Epithelial cell of proximal tubule (primary cell): Measurements from ENCODE around the gene FAM240A. TPM values are rescaled to one million over a fixed set of nuclear protein-coding genes. Genes with fewer than 3 reads are reported as not detected.

Source experiments
- DNase-seq: peaks from one replicate; pipeline ENCODE4 v3.0.0-alpha.2; 2011; ENCODE audit warnings: low read depth
- H3K4me3 ChIP-seq: 2 replicates; pipeline ENCODE4 v1.5.1; 2011; ENCODE audit warnings: low read depth, mild to moderate bottlenecking, low read length
- total RNA-seq: library from RNA; depleted of rRNA; stranded (reverse); fragments of >200 nt; gene quantifications from 2 replicates; pipeline ENCODE4 v1.2.3, GENCODE V29; 2015
- TF ChIP-seq, protein P1 (sequence below): conservative IDR thresholded peaks from 2 replicates; pipeline ENCODE4 v1.5.1; 2012; ENCODE audit warnings: low read depth, mild to moderate bottlenecking, low read length

The FAM240A gene
- not detected in 2 replicates for total RNA-seq

DNA sequence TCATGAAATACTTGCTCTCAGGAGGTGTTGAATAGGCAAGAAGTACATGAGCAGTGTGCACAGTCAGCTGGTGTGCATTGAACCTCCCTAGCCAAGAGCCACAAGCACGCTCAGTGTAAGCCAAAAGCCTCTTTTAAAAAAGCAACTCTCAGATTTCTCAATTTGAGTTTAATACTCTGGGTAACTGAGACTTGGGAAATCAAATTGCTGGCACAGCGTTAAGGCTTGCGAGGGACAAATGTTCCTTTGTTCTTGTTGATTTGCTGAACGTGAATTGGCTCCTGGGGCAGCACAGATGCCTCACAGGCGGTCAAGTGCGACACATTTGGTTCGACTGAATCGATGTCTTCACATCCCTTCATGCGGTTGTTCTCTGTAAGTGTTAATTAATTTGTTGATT lies at the start of gene FAM240A:
TSS of gene FAM240A (plus strand) at position 202 of the 400 bp plus-strand sequence. CDS start at position 361, 159 bp downstream.
- DNase-seq = peak; percentile 66
- no peak within 1 kb of the TSS for H3K4me3 ChIP-seq
- TF ChIP-seq, protein P1, sequence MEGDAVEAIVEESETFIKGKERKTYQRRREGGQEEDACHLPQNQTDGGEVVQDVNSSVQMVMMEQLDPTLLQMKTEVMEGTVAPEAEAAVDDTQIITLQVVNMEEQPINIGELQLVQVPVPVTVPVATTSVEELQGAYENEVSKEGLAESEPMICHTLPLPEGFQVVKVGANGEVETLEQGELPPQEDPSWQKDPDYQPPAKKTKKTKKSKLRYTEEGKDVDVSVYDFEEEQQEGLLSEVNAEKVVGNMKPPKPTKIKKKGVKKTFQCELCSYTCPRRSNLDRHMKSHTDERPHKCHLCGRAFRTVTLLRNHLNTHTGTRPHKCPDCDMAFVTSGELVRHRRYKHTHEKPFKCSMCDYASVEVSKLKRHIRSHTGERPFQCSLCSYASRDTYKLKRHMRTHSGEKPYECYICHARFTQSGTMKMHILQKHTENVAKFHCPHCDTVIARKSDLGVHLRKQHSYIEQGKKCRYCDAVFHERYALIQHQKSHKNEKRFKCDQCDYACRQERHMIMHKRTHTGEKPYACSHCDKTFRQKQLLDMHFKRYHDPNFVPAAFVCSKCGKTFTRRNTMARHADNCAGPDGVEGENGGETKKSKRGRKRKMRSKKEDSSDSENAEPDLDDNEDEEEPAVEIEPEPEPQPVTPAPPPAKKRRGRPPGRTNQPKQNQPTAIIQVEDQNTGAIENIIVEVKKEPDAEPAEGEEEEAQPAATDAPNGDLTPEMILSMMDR = no peak

DNA sequence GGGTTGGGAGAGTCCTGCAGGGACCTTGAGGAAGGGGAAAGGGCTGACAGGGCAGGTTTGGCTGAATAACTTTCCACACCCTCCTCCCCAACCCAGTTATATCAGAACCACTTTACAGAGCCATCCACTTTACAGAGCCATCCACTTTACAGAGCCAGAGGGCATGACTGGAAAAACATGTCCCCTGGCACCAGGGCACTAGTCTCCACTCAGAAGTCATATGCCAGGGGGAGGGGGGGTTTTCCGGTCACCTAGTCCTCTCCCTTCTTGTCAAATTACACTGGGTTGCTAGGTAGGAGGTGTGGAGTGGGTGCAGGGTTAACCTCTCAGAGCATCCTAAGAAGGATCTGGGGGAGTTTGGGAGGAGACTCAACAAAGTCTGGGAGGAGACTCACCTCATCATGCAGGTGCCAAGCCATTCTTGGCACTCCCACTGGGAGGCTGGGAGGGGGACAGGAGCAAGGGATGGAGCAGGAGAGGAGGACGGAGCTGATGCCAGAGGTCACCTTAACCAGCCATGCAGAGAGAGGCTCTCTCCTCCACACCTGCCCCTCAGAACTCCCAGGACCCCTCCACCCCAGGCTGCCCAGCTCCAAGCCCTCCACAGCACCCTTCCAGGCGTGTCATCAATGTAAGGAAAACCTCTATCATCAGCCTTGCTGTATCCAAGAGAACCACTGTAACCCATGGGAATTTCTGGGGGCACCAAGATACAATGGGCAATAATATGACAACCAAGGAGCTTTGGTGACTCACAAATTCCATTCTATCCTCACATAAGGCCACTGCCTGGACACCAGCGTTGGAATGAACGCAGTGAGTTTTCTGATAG lies 47.9 kb upstream of the FAM240A start:
- TF ChIP-seq, protein P1 = no peak
- no peak overlapping the region for H3K4me3 ChIP-seq

DNA sequence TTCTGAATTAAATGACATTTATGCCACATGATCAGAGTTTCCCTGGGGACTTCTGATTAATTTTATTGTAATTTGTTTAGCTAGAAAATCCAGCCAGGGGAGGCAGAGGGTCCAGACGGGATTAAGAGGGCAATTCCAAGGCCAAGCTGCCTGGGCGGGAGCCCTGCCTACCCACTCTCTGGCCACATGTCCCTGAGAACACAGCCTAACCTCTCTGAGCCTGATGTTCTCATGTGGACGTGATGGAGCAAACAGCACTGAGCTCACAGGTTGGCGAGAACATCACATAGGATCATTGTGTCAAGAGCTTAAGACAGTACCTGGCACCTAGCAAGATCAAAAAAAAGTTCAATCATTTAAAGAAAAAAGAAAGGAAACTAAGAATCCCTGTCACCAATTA lies 47.2 kb upstream of the FAM240A start:
- no peak overlapping the region for H3K4me3 ChIP-seq
- DNase-seq = no peak
- TF ChIP-seq, protein P1 = no peak

More for the DNA sequence above, 47.9 kb upstream of the FAM240A start:
- DNase-seq = no peak

DNA sequence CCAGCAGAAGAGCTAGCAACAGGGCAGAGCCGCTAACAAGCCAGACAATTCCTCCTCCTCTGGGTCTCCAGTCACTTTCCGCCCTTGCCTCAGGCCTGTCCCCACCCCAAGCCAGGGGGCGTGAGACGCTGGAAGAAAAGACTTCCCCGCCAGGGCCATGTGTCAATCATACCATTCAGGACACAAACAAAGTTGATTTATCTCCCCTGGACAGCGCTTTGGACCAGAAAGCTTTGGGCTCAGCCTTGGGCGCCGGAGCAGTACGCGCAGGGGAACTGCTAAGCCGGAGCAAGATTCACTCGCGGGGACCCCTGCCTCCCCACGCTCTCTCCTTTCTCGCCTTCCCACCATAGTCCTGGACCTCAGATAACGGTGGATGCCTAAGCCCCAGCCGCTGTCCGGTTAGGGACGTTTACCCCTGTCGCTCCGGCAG lies 46.7 kb upstream of the FAM240A start:
- DNase-seq = no peak
- TF ChIP-seq, protein P1 = no peak

DNA sequence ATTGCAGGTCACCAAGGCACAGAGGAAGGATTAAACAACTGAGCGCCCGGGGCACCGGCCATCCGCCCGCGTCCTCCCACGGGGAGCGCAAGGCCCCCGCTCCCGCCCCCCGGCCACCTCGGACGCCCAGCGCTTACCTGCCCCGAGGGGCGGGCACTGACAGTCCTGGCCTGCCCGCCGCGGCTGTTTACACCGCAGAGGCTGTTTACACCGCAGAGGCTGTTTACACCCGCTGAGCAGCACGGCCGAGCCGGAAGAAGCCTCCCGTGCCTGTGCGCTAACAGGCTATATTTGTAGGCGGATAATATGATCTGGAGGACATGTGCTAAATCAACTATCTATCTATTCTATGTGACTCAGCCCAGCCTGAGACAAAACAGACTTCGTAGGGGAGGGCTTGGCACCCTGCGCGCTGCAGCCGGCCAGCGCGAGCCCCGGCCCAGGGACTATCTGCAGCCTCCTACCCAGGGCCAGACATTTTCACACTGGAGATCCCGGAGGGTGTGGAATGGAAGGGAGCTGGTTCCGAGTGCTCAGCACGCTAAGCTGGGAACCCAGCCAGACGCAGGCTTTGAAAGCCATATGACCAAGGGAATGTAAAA lies 46.2 kb upstream of the FAM240A start, which contains the start of gene LRRC2:
TSS of gene LRRC2 (minus strand) at position 263 of the 602 bp plus-strand sequence. CDS start 14,711 bp downstream, outside the sequence.
- no peak for DNase-seq
- TF ChIP-seq, protein P1 = no peak
- peak within 1 kb of the TSS; percentile 51 for H3K4me3 ChIP-seq

More for the DNA sequence above, 46.7 kb upstream of the FAM240A start:
- H3K4me3 ChIP-seq = peak overlapping the region; percentile 51

DNA sequence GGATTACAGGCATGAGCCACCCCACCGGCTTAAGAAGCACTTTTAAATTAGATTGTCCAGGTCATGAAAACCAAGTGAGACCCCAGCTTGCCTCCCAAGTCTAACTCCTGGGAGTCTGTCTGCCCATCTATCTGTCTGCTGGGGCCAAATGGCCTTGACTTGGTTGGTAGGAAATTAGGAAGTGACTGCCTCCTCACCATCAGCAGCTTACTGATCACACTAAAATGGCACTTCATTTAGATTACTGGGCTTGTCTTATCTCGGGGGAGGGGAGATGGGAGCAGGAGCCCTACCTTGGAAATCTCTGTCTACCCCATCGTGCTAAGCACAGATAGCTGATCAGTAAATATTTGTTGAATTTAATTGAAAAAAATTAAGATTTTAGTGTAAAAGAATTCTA lies 40.6 kb upstream of the FAM240A start:
- TF ChIP-seq, protein P1 = no peak
- DNase-seq = no peak
- no peak overlapping the region for H3K4me3 ChIP-seq
